Adrenal gland (tissue), 5 donors: ENCODE data around the gene ZNF132.
A peak's percentile ranks its signal among the peaks of the same experiment; 100 is the strongest.

Experiments
- POLR2A ChIP-seq, 2 donors: fragments of 450-650 bp; IDR thresholded peaks; one replicate each; pipeline ENCODE4 v1.6.1; 2017; ENCODE audit warnings: antibody characterized with exemption in 2 of 2, mild to moderate bottlenecking in 2 of 2, moderate library complexity in 1 of 2
- TF ChIP-seq, protein P1 (sequence below), 6 experiments: fragments of 450-650 bp in 4 of 6; fragments of 200-600 bp in 2 of 6; sonication (generic) in 1 of 6; IDR thresholded peaks; 1 replicate in 5 of 6; 2 replicates in 1 of 6; pipeline versions ENCODE4 v1.5.1 to v1.8.0; 2016 to 2021; ENCODE audit warnings: antibody characterized with exemption in 6 of 6, mild to moderate bottlenecking in 2 of 6, moderate library complexity in 1 of 6
- donor health status: DM: no; HTN: no; CAD: no.

DNA sequence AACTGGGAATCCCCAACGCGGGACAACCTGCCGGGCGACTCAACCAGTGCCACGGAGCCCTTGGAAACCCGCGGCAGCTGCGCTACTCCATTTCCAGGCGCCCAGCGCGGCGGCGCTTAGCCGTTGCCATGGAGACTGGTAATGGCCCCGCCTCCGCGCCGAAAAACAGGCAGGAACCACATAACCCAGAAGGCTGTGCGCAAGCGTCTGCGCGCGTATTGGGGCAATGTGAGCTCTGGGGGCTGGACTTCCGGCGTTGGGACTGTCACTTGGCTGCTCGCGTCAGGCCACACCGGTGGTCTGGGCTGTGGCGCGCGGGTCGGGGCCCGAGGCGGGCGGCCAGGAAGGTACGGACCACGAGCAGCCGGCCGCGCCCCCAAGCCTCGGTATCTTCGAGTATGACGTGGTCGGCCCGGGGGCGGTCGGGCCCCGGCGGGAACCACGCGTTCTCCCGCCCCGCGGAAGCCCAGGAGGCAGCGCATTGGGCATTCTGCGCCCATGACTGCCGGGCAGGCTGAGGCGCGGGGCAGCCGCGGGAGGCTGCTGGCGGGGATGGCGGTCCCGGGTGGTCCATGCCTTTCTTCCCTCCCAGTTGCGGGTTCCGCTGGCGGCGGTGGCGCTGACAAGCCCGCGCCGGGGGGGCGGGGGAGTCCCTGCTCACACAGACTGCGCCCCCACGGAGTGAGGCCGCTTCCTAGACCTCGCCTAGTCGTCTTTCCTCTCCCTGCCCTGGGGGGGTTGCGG is 11.6 kb upstream of the ZNF132 start, which contains the start of gene ZNF324B:
- TF ChIP-seq, protein P1, sequence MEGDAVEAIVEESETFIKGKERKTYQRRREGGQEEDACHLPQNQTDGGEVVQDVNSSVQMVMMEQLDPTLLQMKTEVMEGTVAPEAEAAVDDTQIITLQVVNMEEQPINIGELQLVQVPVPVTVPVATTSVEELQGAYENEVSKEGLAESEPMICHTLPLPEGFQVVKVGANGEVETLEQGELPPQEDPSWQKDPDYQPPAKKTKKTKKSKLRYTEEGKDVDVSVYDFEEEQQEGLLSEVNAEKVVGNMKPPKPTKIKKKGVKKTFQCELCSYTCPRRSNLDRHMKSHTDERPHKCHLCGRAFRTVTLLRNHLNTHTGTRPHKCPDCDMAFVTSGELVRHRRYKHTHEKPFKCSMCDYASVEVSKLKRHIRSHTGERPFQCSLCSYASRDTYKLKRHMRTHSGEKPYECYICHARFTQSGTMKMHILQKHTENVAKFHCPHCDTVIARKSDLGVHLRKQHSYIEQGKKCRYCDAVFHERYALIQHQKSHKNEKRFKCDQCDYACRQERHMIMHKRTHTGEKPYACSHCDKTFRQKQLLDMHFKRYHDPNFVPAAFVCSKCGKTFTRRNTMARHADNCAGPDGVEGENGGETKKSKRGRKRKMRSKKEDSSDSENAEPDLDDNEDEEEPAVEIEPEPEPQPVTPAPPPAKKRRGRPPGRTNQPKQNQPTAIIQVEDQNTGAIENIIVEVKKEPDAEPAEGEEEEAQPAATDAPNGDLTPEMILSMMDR (IDR thresholded peaks at IDR 0.05) = no peak
- peak; percentile 49 to 56 for TF ChIP-seq POLR2A (IDR thresholded peaks at IDR 0.05)
